PC-9 (cell line): Measurements from ENCODE around the gene DLG2. TPM values are rescaled to one million over a fixed set of nuclear protein-coding genes. Genes with fewer than 3 reads are reported as not detected.

Experiments
- BruUV-seq: library from RNA; stranded (reverse); fragments of 400-500 nt; replicated peaks from 2 replicates; lab custom pipeline; 2021; lab: Mats Ljungman, UMichigan
- CTCF ChIA-PET: fragments of 300-600 bp; sonication (Branson Sonifier 250); formaldehyde crosslinking; loops from one replicate; lab custom pipeline; 2022; ENCODE audit warnings: antibody characterized with exemption; lab: Charles Lee
- POLR2A ChIA-PET: fragments of 300-600 bp; sonication (Branson Sonifier 250); formaldehyde crosslinking; loops from one replicate; lab custom pipeline; 2022; ENCODE audit warnings: antibody characterized with exemption; ENCODE audit not compliant: unreplicated experiment; lab: Charles Lee
- DNase-seq, 2 experiments: peaks; one replicate each; pipeline versions ENCODE4 v3.0.0 to v3.0.0-alpha.2; 2015 to 2022; ENCODE audit warnings: mixed read lengths in 1 of 2
- H2AFZ ChIP-seq: fragments of 200-600 bp; sonication (generic); 2 replicates; pipeline ENCODE4 v1.8.1; 2017; ENCODE audit warnings: antibody characterized with exemption
- H3F3A ChIP-seq: fragments of 200-600 bp; sonication (generic); 2 replicates; pipeline ENCODE4 v1.8.1; 2017; ENCODE audit warnings: antibody characterized with exemption, mild to moderate bottlenecking, low read depth; ENCODE audit not compliant: insufficient read depth
- H3K27ac ChIP-seq: fragments of 200-600 bp; sonication (generic); 2 replicates; pipeline ENCODE4 v1.6.1; 2016; ENCODE audit warnings: mixed run types
- H3K27me3 ChIP-seq: fragments of 200-600 bp; sonication (generic); 2 replicates; pipeline ENCODE4 v1.6.1; 2016; ENCODE audit warnings: low read depth, mixed run types; ENCODE audit not compliant: insufficient read depth
- H3K36me3 ChIP-seq: fragments of 200-600 bp; sonication (generic); 2 replicates; pipeline ENCODE4 v1.6.1; 2016; ENCODE audit warnings: low read depth, mixed run types
- H3K4me1 ChIP-seq: fragments of 200-600 bp; sonication (generic); replicated peaks from 2 replicates; pipeline ENCODE4 v1.6.1; 2016; ENCODE audit warnings: mixed run types; ENCODE audit not compliant: insufficient read depth
- H3K4me2 ChIP-seq: fragments of 200-600 bp; sonication (generic); 2 replicates; pipeline ENCODE4 v1.6.1; 2017; ENCODE audit warnings: mixed run types
- H3K4me3 ChIP-seq: fragments of 200-600 bp; sonication (generic); 2 replicates; pipeline ENCODE4 v1.6.1; 2016; ENCODE audit warnings: mixed run types
- H3K79me2 ChIP-seq: fragments of 200-600 bp; sonication (generic); 2 replicates; pipeline ENCODE4 v1.6.1; 2017; ENCODE audit warnings: low read depth, mixed run types
- H3K9me2 ChIP-seq: fragments of 200-600 bp; sonication (generic); 2 replicates; pipeline ENCODE4 v1.8.1; 2017; ENCODE audit warnings: mild to moderate bottlenecking; ENCODE audit not compliant: insufficient read depth
- H3K9me3 ChIP-seq: fragments of 200-600 bp; sonication (generic); 2 replicates; pipeline ENCODE4 v1.8.1; 2016; ENCODE audit warnings: low read depth; ENCODE audit not compliant: insufficient read depth
- H4K20me1 ChIP-seq: fragments of 200-600 bp; sonication (generic); 2 replicates; pipeline ENCODE4 v1.8.1; 2017; ENCODE audit not compliant: insufficient read depth
- EZH2 ChIP-seq: fragments of 200-600 bp; sonication (generic); IDR thresholded peaks from 2 replicates; pipeline ENCODE4 v1.8.0; 2017; ENCODE audit warnings: antibody characterized with exemption, low read depth
- intact Hi-C: fragments of 100-400 bp; cut with micrococcal nuclease; formaldehyde crosslinking; loops from one replicate; pipeline ENCODE4 v1.10.0; 2022; ENCODE audit not compliant: unreplicated experiment
- total RNA-seq: library from RNA; stranded (reverse); gene quantifications from 2 replicates; pipeline ENCODE4 v1.2.3, GENCODE V29; 2021
- TF ChIP-seq, protein P1 (sequence below): fragments of 200-600 bp; sonication (generic); conservative IDR thresholded peaks from 2 replicates; pipeline ENCODE4 v1.6.1; 2017; ENCODE audit warnings: mixed run types, antibody characterized with exemption, mild to moderate bottlenecking, moderate library complexity

The DLG2 gene
- total RNA-seq, 1 experiment from 2014 or later, result 6.4 TPM

DNA sequence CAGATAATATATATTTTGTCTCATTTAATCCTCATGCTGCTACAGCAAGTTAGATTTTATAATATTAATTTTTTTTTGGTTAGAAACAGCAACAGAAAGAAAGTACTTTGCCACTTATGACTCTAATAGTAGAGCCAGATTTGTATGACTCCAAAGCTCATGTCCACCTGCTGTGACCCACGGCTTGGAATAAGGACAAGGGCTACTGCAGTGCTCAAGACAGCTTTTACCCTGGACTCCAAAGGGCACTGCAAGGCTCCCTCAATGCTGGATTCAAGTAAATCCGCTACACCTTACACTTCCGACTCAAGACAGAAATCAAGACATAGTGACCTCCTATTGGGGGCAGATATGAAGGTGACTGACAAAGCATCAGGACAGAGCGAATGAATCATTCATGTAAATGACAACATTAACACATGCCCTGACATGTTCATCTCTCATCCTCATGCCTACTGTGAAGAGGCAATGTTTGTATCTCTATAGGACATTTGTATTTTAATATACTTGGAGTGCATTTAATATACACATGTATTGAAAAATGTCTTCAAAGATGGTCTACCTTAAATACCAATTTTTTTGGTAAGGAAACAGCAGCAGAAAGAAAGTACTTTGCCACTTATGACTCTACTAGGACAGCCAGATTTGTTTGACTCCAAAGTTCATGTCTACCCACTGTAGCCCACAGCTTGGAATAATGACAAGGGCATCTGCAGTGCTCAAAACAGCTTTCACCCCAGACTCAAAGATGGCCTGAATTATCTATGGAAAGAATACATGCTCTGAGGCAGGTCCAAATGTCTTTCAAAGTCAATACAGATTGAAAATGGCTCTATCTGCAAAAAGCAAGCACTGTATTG lies 1965.4 kb downstream of the DLG2 start:
- Histone ChIP-seq H3F3A (no peaks in the 10 kb centered on the region), H3K4me1 (no peaks in the 10 kb centered on the region), H3K36me3 (no peaks in the 10 kb centered on the region), H3K9me3 (no peaks in the 10 kb centered on the region), H3K27ac (no peak overlapping the region), H3K4me2 (no peak overlapping the region), H3K9me2 (no peaks in the 10 kb centered on the region), H3K4me3 (no peak overlapping the region), H3K79me2 (no peaks in the 10 kb centered on the region), H4K20me1 (no peaks in the 10 kb centered on the region), H3K27me3 (no peaks in the 10 kb centered on the region), H2AFZ (no peak overlapping the region)
- intact Hi-C loops, result no loop called here
- ChIA-PET POLR2A (no interaction called here), CTCF (no interaction called here)
- TF ChIP-seq, protein P1, sequence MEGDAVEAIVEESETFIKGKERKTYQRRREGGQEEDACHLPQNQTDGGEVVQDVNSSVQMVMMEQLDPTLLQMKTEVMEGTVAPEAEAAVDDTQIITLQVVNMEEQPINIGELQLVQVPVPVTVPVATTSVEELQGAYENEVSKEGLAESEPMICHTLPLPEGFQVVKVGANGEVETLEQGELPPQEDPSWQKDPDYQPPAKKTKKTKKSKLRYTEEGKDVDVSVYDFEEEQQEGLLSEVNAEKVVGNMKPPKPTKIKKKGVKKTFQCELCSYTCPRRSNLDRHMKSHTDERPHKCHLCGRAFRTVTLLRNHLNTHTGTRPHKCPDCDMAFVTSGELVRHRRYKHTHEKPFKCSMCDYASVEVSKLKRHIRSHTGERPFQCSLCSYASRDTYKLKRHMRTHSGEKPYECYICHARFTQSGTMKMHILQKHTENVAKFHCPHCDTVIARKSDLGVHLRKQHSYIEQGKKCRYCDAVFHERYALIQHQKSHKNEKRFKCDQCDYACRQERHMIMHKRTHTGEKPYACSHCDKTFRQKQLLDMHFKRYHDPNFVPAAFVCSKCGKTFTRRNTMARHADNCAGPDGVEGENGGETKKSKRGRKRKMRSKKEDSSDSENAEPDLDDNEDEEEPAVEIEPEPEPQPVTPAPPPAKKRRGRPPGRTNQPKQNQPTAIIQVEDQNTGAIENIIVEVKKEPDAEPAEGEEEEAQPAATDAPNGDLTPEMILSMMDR, result no peak
- TF ChIP-seq EZH2, result no peak
- DNase-seq, result no peak
- BruUV-seq, result no TSS peak

GRCh38 chr11:83659466-83659865 lies 1967.7 kb downstream of the DLG2 start:
- H3K27ac ChIP-seq, result no peak overlapping the region
- POLR2A ChIA-PET, result no interaction called here
- no peak for TF ChIP-seq EZH2
- TF ChIP-seq, protein P1, result no peak
- no peak overlapping the region for H3K4me2 ChIP-seq
- no peaks in the 10 kb centered on the region for H3F3A ChIP-seq
- no peaks in the 10 kb centered on the region for H3K79me2 ChIP-seq
- DNase-seq, result no peak
- BruUV-seq, result no TSS peak
- no peaks in the 10 kb centered on the region for H3K9me3 ChIP-seq
- no peaks in the 10 kb centered on the region for H4K20me1 ChIP-seq
- no peaks in the 10 kb centered on the region for H3K4me1 ChIP-seq
- H2AFZ ChIP-seq, result no peak overlapping the region
- H3K4me3 ChIP-seq, result no peak overlapping the region
- intact Hi-C loops, result no loop called here
- no peaks in the 10 kb centered on the region for H3K27me3 ChIP-seq
- CTCF ChIA-PET, result no interaction called here
- no peaks in the 10 kb centered on the region for H3K9me2 ChIP-seq
- no peaks in the 10 kb centered on the region for H3K36me3 ChIP-seq

- H3K4me1 ChIP-seq, result no peaks in the 10 kb centered on the region
- H3K27ac ChIP-seq, result no peak overlapping the region
- H3K36me3 ChIP-seq, result no peaks in the 10 kb centered on the region
- no peaks in the 10 kb centered on the region for H4K20me1 ChIP-seq
- H3F3A ChIP-seq, result no peaks in the 10 kb centered on the region
- H2AFZ ChIP-seq, result no peak overlapping the region
- CTCF ChIA-PET, result no interaction called here
- intact Hi-C loops, result no loop called here
- DNase-seq, result no peak
- no peaks in the 10 kb centered on the region for H3K79me2 ChIP-seq
- TF ChIP-seq EZH2, result no peak
- TF ChIP-seq, protein P1, result no peak
- H3K9me3 ChIP-seq, result no peaks in the 10 kb centered on the region
- no peaks in the 10 kb centered on the region for H3K27me3 ChIP-seq
- no peaks in the 10 kb centered on the region for H3K9me2 ChIP-seq
- H3K4me3 ChIP-seq, result no peak overlapping the region
- no TSS peak for BruUV-seq
- POLR2A ChIA-PET, result no interaction called here
- no peak overlapping the region for H3K4me2 ChIP-seq
Observed at GRCh38 chr11:83656796-83657330, 1970.3 kb downstream of the DLG2 start.
